BJ (cell line): ENCODE data around the gene TFEB. TPM values are rescaled to one million over a fixed set of nuclear protein-coding genes. Genes with fewer than 3 reads are reported as not detected.

ENCODE experiments used
- CTCF ChIA-PET: fragments of 350-600 bp; formaldehyde crosslinking; extraction: SDS; loops from one replicate; lab custom pipeline; 2021; ENCODE audit warnings: antibody characterized with exemption, inconsistent platforms; lab: Yijun Ruan, JAX
- POLR2A ChIA-PET: fragments of 300-600 bp; sonication (Branson Sonifier 250); formaldehyde crosslinking; extraction: SDS; loops from one replicate; lab custom pipeline; 2021; ENCODE audit warnings: antibody characterized with exemption; lab: Charles Lee
- DNase-seq: peaks from one replicate; pipeline ENCODE4 v3.0.0-alpha.2; 2011; ENCODE audit warnings: low read depth
- H3K27me3 ChIP-seq: 2 replicates; pipeline ENCODE4 v1.6.0; 2011; ENCODE audit warnings: low read length; ENCODE audit not compliant: control insufficient read depth, insufficient read depth
- H3K36me3 ChIP-seq: 2 replicates; pipeline ENCODE4 v1.5.1; 2011; ENCODE audit warnings: low read length; ENCODE audit not compliant: control insufficient read depth, insufficient read depth
- H3K4me3 ChIP-seq: 2 replicates; pipeline ENCODE4 v1.5.1; 2011; ENCODE audit warnings: low read depth, mild to moderate bottlenecking, control low read depth, low read length
- CTCF ChIP-seq: IDR thresholded peaks from 2 replicates; pipeline ENCODE4 v1.5.1; 2011; ENCODE audit warnings: low read depth, mild to moderate bottlenecking, control low read depth, inconsistent platforms, low read length, moderate library complexity; ENCODE audit not compliant: insufficient read depth
- polyA plus RNA-seq: library from polyadenylated mRNA; depleted of rRNA; stranded (reverse); fragments of >200 nt; gene quantifications from 2 replicates; pipeline ENCODE4 v1.2.3, GENCODE V29; 2011

TFEB gene
- polyA plus RNA-seq, 1 experiment, result 21.9 TPM

- no peak for TF ChIP-seq CTCF
- Histone ChIP-seq H3K36me3 (no peaks in the 10 kb centered on the region), H3K27me3 (peaks cover 11% of the 10 kb centered on the region), H3K4me3 (no peak overlapping the region)
- CTCF ChIA-PET, result no interaction called here
- POLR2A ChIA-PET, result no interaction called here
- DNase-seq, result no peak
These were observed 21.9 kb upstream of the TFEB start for GRCh38 chr6:41757271-41757670.

GRCh38 chr6:41756354-41756753, 20.9 kb upstream of the TFEB start:
- ChIA-PET CTCF (interaction anchor here (1.1 kb wide), 1 partner anchor 388 kb away, joined by 3 read pairs; no protein-coding TSS in a partner anchor), POLR2A (no interaction called here)
- no peak for DNase-seq
- Histone ChIP-seq H3K36me3 (no peaks in the 10 kb centered on the region), H3K4me3 (no peak overlapping the region), H3K27me3 (peaks cover 11% of the 10 kb centered on the region)
- no peak for TF ChIP-seq CTCF

GRCh38 chr6:41755895-41756294, 20.5 kb upstream of the TFEB start:
- DNase-seq, result no peak
- TF ChIP-seq CTCF, result no peak
- POLR2A ChIA-PET, result no interaction called here
- Histone ChIP-seq H3K36me3 (no peaks in the 10 kb centered on the region), H3K27me3 (peaks cover 11% of the 10 kb centered on the region), H3K4me3 (no peak overlapping the region)
- CTCF ChIA-PET, result interaction anchor here (1.1 kb wide), 1 partner anchor 387 kb away, joined by 3 read pairs; no protein-coding TSS in a partner anchor

- DNase-seq, result no peak
- TF ChIP-seq CTCF, result no peak
- ChIA-PET CTCF (interaction anchor here (0.6 to 0.9 kb wide), 3 partner anchors 11 to 281 kb away, joined by 3 to 4 read pairs (median 3); no protein-coding TSS in a partner anchor), POLR2A (no interaction called here)
- Histone ChIP-seq H3K36me3 (no peaks in the 10 kb centered on the region), H3K4me3 (no peak overlapping the region), H3K27me3 (peaks cover 7% of the 10 kb centered on the region)
These were observed 15.0 kb upstream of the TFEB start for GRCh38 chr6:41750374-41750773.

GRCh38 chr6:41748542-41748941, 13.1 kb upstream of the TFEB start:
- ChIA-PET CTCF (interaction anchor here (1.2 to 2.7 kb wide), 3 partner anchors 11 to 28 kb away, joined by 3 to 9 read pairs (median 3); no protein-coding TSS in a partner anchor), POLR2A (no interaction called here)
- Histone ChIP-seq H3K27me3 (peaks cover 5% of the 10 kb centered on the region), H3K4me3 (no peak overlapping the region), H3K36me3 (no peaks in the 10 kb centered on the region)
- no peak for DNase-seq
- no peak for TF ChIP-seq CTCF
